Endothelial cell of umbilical vein (primary cell): Measurements from ENCODE around the gene ST8SIA2.

Source experiments
- EZH2 ChIP-seq: IDR thresholded peaks from 2 replicates; pipeline ENCODE4 v1.6.1; 2012; ENCODE audit warnings: borderline replicate concordance, low read depth, mild to moderate bottlenecking, moderate library complexity, low read length, inconsistent platforms; ENCODE audit not compliant: severe bottlenecking
- FOS ChIP-seq: IDR thresholded peaks from 2 replicates; pipeline ENCODE4 v1.6.1; 2011; ENCODE audit warnings: mild to moderate bottlenecking, low read length, moderate library complexity, borderline replicate concordance; ENCODE audit not compliant: insufficient read depth
- GATA2 ChIP-seq: IDR thresholded peaks from 2 replicates; pipeline ENCODE4 v1.7.0; 2011; ENCODE audit warnings: low read depth, mild to moderate bottlenecking, moderate library complexity, mixed read lengths, low read length; ENCODE audit not compliant: insufficient read length, insufficient read depth
- JUN ChIP-seq: IDR thresholded peaks from 2 replicates; pipeline ENCODE4 v1.6.1; 2011; ENCODE audit warnings: borderline replicate concordance, low read depth; ENCODE audit not compliant: insufficient read length, insufficient read depth
- MAX ChIP-seq: IDR thresholded peaks from 2 replicates; pipeline ENCODE4 v1.6.1; 2011; ENCODE audit not compliant: insufficient read depth, insufficient read length
- MYC ChIP-seq: IDR thresholded peaks from one replicate; pipeline ENCODE4 v1.6.1; 2011; ENCODE audit warnings: mild to moderate bottlenecking, low read depth, low read length
- POLR2A ChIP-seq: IDR thresholded peaks from 2 replicates; pipeline ENCODE4 v1.6.1; 2012; ENCODE audit warnings: low read depth, mild to moderate bottlenecking, control low read depth, low read length
- POLR2AphosphoS5 ChIP-seq: IDR thresholded peaks from 2 replicates; pipeline ENCODE4 v1.6.1; 2012; ENCODE audit warnings: low read depth, mild to moderate bottlenecking, control low read depth, low read length, moderate library complexity; ENCODE audit not compliant: insufficient read depth
- TF ChIP-seq, protein P1 (sequence below), 2 donors: IDR thresholded peaks; 1 replicate in 1 of 2; 2 replicates in 1 of 2; pipeline ENCODE4 v1.5.1; 2011; ENCODE audit warnings: low read length in 2 of 2, mild to moderate bottlenecking in 2 of 2, moderate library complexity in 2 of 2, control low read depth in 1 of 2, inconsistent platforms in 1 of 2, low read depth in 1 of 2; ENCODE audit not compliant: insufficient read depth in 1 of 2; ENCODE audit errors: extremely low read depth in 1 of 2

DNA sequence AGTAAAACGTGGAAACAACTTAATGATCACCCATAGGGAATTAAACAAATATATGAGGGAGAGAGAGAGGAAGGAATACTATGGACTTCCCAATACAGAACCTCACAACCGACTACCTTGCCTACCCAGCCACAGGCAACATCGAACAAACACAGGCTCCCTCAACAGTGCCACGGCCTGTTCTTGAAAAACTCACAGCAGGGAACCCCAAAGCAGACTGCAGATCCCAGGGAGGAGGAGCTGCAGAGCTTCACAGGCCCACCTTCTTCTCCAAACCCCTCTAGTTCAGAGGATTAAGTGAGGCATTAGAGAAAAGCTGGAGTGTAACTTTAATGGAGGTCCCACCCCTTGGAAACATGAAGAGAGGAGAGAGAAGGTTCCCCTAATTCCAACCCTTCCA lies 110.2 kb downstream of the ST8SIA2 start:
- TF ChIP-seq, protein P1, sequence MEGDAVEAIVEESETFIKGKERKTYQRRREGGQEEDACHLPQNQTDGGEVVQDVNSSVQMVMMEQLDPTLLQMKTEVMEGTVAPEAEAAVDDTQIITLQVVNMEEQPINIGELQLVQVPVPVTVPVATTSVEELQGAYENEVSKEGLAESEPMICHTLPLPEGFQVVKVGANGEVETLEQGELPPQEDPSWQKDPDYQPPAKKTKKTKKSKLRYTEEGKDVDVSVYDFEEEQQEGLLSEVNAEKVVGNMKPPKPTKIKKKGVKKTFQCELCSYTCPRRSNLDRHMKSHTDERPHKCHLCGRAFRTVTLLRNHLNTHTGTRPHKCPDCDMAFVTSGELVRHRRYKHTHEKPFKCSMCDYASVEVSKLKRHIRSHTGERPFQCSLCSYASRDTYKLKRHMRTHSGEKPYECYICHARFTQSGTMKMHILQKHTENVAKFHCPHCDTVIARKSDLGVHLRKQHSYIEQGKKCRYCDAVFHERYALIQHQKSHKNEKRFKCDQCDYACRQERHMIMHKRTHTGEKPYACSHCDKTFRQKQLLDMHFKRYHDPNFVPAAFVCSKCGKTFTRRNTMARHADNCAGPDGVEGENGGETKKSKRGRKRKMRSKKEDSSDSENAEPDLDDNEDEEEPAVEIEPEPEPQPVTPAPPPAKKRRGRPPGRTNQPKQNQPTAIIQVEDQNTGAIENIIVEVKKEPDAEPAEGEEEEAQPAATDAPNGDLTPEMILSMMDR (IDR thresholded peaks at IDR 0.05; ENCODE audit: extremely low read depth in 1 of 2, insufficient read depth in 1 of 2, low read depth in 1 of 2, low read length in 2 of 2): no peak
- no peak for TF ChIP-seq POLR2A
- TF ChIP-seq EZH2: no peak
- TF ChIP-seq MAX: no peak
- TF ChIP-seq POLR2AphosphoS5: no peak
- no peak for TF ChIP-seq MYC
- no peak for TF ChIP-seq JUN
- TF ChIP-seq GATA2: no peak
- TF ChIP-seq FOS: no peak
